DND-41 (cell line): Measurements from ENCODE around the gene DMPK.

Source experiments
- EZH2 ChIP-seq: IDR thresholded peaks from 3 replicates; pipeline ENCODE4 v1.6.1; 2012; ENCODE audit warnings: borderline replicate concordance, low read depth, mild to moderate bottlenecking, moderate library complexity, low read length, inconsistent platforms; ENCODE audit not compliant: severe bottlenecking
- TF ChIP-seq, protein P1 (sequence below): IDR thresholded peaks from 2 replicates; pipeline ENCODE4 v1.5.1; 2012; ENCODE audit warnings: borderline replicate concordance, low read length, moderate library complexity, mild to moderate bottlenecking; ENCODE audit not compliant: poor library complexity, severe bottlenecking; ENCODE audit errors: extremely low read depth

GRCh38 chr19:45798995-45799517, 16.8 kb upstream of the DMPK start:
- TF ChIP-seq, protein P1, sequence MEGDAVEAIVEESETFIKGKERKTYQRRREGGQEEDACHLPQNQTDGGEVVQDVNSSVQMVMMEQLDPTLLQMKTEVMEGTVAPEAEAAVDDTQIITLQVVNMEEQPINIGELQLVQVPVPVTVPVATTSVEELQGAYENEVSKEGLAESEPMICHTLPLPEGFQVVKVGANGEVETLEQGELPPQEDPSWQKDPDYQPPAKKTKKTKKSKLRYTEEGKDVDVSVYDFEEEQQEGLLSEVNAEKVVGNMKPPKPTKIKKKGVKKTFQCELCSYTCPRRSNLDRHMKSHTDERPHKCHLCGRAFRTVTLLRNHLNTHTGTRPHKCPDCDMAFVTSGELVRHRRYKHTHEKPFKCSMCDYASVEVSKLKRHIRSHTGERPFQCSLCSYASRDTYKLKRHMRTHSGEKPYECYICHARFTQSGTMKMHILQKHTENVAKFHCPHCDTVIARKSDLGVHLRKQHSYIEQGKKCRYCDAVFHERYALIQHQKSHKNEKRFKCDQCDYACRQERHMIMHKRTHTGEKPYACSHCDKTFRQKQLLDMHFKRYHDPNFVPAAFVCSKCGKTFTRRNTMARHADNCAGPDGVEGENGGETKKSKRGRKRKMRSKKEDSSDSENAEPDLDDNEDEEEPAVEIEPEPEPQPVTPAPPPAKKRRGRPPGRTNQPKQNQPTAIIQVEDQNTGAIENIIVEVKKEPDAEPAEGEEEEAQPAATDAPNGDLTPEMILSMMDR = peak; percentile 96
- no peak for TF ChIP-seq EZH2
